H9 (cell line): ENCODE data around the gene TMEM9. TPM values are rescaled to one million over a fixed set of nuclear protein-coding genes. Genes with fewer than 3 reads are reported as not detected.

Source experiments
- DNase-seq: peaks from one replicate; pipeline ENCODE4 v3.0.0-alpha.2; 2017
- H2AFZ ChIP-seq: one replicate; pipeline ENCODE4 v1.6.1; 2013; ENCODE audit warnings: mild to moderate bottlenecking, low read length, control low read depth, moderate library complexity
- H2AK5ac ChIP-seq: 2 replicates; pipeline ENCODE4 v1.6.1; 2013; ENCODE audit warnings: low read length, control low read depth, mixed read lengths; ENCODE audit not compliant: insufficient read length
- H2BK120ac ChIP-seq: one replicate; pipeline ENCODE4 v1.6.1; 2013; ENCODE audit warnings: low read depth, mild to moderate bottlenecking, low read length, control low read depth, inconsistent platforms; ENCODE audit not compliant: poor library complexity, severe bottlenecking
- H2BK12ac ChIP-seq: 2 replicates; pipeline ENCODE4 v1.6.1; 2013; ENCODE audit warnings: low read length, control low read depth, mixed read lengths, low read depth; ENCODE audit not compliant: insufficient read length
- H2BK15ac ChIP-seq: 2 replicates; pipeline ENCODE4 v1.6.1; 2013; ENCODE audit warnings: low read depth, low read length, control low read depth
- H2BK20ac ChIP-seq: one replicate; pipeline ENCODE4 v1.6.1; 2013; ENCODE audit warnings: low read depth, mild to moderate bottlenecking, low read length, control low read depth, inconsistent platforms; ENCODE audit not compliant: poor library complexity, severe bottlenecking
- H2BK5ac ChIP-seq: 2 replicates; pipeline ENCODE4 v1.6.1; 2013; ENCODE audit warnings: low read length, control low read depth, mixed read lengths; ENCODE audit not compliant: insufficient read length
- H3K14ac ChIP-seq: 2 replicates; pipeline ENCODE4 v1.6.1; 2013; ENCODE audit warnings: low read length, control low read depth; ENCODE audit not compliant: insufficient read depth
- H3K18ac ChIP-seq: 2 replicates; pipeline ENCODE4 v1.6.1; 2013; ENCODE audit warnings: low read depth, mild to moderate bottlenecking, mixed read lengths, low read length, control low read depth; ENCODE audit not compliant: insufficient read length
- H3K23ac ChIP-seq: 2 replicates; pipeline ENCODE4 v1.6.1; 2013; ENCODE audit warnings: low read length, control low read depth, mixed read lengths, low read depth; ENCODE audit not compliant: insufficient read length
- H3K23me2 ChIP-seq: 2 replicates; pipeline ENCODE4 v1.6.1; 2013; ENCODE audit warnings: low read depth, mild to moderate bottlenecking, mixed read lengths, low read length, control low read depth; ENCODE audit not compliant: insufficient read length, poor library complexity, severe bottlenecking
- H3K27ac ChIP-seq: 2 replicates; pipeline ENCODE4 v1.5.1; 2013; ENCODE audit warnings: low read length, control low read depth, mixed read lengths, low read depth; ENCODE audit not compliant: insufficient read length
- H3K27me3 ChIP-seq: 2 replicates; pipeline ENCODE4 v1.6.1; 2013; ENCODE audit warnings: low read length, control low read depth, inconsistent platforms; ENCODE audit not compliant: insufficient read depth
- H3K4ac ChIP-seq: 2 replicates; pipeline ENCODE4 v1.6.1; 2013; ENCODE audit warnings: low read depth, mild to moderate bottlenecking, control low read depth, inconsistent platforms, low read length, moderate library complexity
- H3K4me1 ChIP-seq: 2 replicates; pipeline ENCODE4 v1.6.1; 2013; ENCODE audit warnings: low read length, control low read depth, inconsistent platforms; ENCODE audit not compliant: insufficient read depth
- H3K4me2 ChIP-seq: 2 replicates; pipeline ENCODE4 v1.6.1; 2013; ENCODE audit warnings: low read length, control low read depth, mixed read lengths; ENCODE audit not compliant: insufficient read length, insufficient read depth
- H3K56ac ChIP-seq: 2 replicates; pipeline ENCODE4 v1.6.1; 2013; ENCODE audit warnings: low read depth, mild to moderate bottlenecking, mixed read lengths, low read length, control low read depth; ENCODE audit not compliant: insufficient read length
- H3K79me1 ChIP-seq: 2 replicates; pipeline ENCODE4 v1.6.1; 2013; ENCODE audit warnings: low read depth, mild to moderate bottlenecking, moderate library complexity, low read length, control low read depth, inconsistent platforms; ENCODE audit not compliant: insufficient read depth, poor library complexity, severe bottlenecking
- H3K79me2 ChIP-seq: 2 replicates; pipeline ENCODE4 v1.6.1; 2013; ENCODE audit warnings: low read length, control low read depth, inconsistent platforms; ENCODE audit not compliant: insufficient read depth
- H3K9ac ChIP-seq: 2 replicates; pipeline ENCODE4 v1.6.1; 2013; ENCODE audit warnings: low read length, control low read depth, mixed read lengths; ENCODE audit not compliant: insufficient read length; ENCODE audit errors: extremely low read depth
- H3K9me3 ChIP-seq: one replicate; pipeline ENCODE4 v1.6.1; 2013; ENCODE audit warnings: low read depth, low read length, inconsistent platforms; ENCODE audit not compliant: control insufficient read depth
- H3T11ph ChIP-seq: one replicate; pipeline ENCODE4 v1.6.1; 2013; ENCODE audit warnings: mild to moderate bottlenecking, low read length, control low read depth, inconsistent platforms
- H4K20me1 ChIP-seq: one replicate; pipeline ENCODE4 v1.6.1; 2013; ENCODE audit not compliant: control insufficient read depth, insufficient read length, insufficient read depth
- H4K5ac ChIP-seq: 2 replicates; pipeline ENCODE4 v1.6.1; 2013; ENCODE audit warnings: low read depth, mild to moderate bottlenecking, mixed read lengths, low read length, control low read depth; ENCODE audit not compliant: insufficient read length
- H4K8ac ChIP-seq: replicated peaks from 2 replicates; pipeline ENCODE4 v1.6.1; 2013; ENCODE audit warnings: low read length, control low read depth, mixed read lengths, low read depth; ENCODE audit not compliant: insufficient read length
- H4K91ac ChIP-seq: 2 replicates; pipeline ENCODE4 v1.6.1; 2013; ENCODE audit warnings: low read depth, mild to moderate bottlenecking, moderate library complexity, mixed read lengths, low read length, control low read depth; ENCODE audit not compliant: insufficient read length
- H3K27ac Mint-ChIP-seq, 3 experiments: 2 replicates in 2 of 3; 3 replicates in 1 of 3; pipeline ENCODE4 v1.8.0; 2020 to 2021; ENCODE audit warnings: mixed read lengths in 3 of 3, mild to moderate bottlenecking in 1 of 3, moderate library complexity in 1 of 3
- H3K27me3 Mint-ChIP-seq: 2 replicates; pipeline ENCODE4 v1.8.0; 2021; ENCODE audit warnings: low read depth, mild to moderate bottlenecking, moderate library complexity, mixed read lengths
- H3K36me3 Mint-ChIP-seq, 3 experiments: 2 replicates in 2 of 3; 3 replicates in 1 of 3; pipeline ENCODE4 v1.8.0; 2020 to 2021; ENCODE audit warnings: low read depth in 3 of 3, mixed read lengths in 3 of 3; ENCODE audit not compliant: insufficient read depth in 1 of 3
- H3K4me1 Mint-ChIP-seq, 2 experiments: 2 replicates each; pipeline ENCODE4 v1.8.0; 2020; ENCODE audit warnings: mixed read lengths in 2 of 2
- H3K4me3 Mint-ChIP-seq, 2 experiments: 2 replicates in 1 of 2; 3 replicates in 1 of 2; pipeline ENCODE4 v1.8.0; 2020 to 2021; ENCODE audit warnings: mild to moderate bottlenecking in 2 of 2, mixed read lengths in 2 of 2, moderate library complexity in 1 of 2
- H3K9me3 Mint-ChIP-seq, 2 experiments: 2 replicates in 1 of 2; 3 replicates in 1 of 2; pipeline ENCODE4 v1.8.0; 2020; ENCODE audit warnings: mild to moderate bottlenecking in 2 of 2, mixed read lengths in 2 of 2, moderate library complexity in 1 of 2
- CTCF ChIP-seq: fragments of 200-600 bp; sonication (generic); conservative IDR thresholded peaks from 3 replicates; pipeline ENCODE4 v1.8.0; 2021; ENCODE audit warnings: antibody characterized with exemption, mild to moderate bottlenecking
- WGBS: extraction: QIAGEN DNeasy Blood & Tissue Kit; methylation state at CpG from one replicate; pipeline ENCODE4 v1.1.7; 2013; ENCODE audit warnings: missing lambda C conversion rate, low lambda C conversion rate, mixed read lengths; ENCODE audit not compliant: insufficient read length; ENCODE audit errors: extremely low coverage; 5-methylcytosine and 5-hydroxymethylcytosine counted together
- total RNA-seq: library from RNA; stranded (reverse); gene quantifications from 2 replicates; pipeline ENCODE4 v1.2.1, GENCODE V29; 2021

The TMEM9 gene
- total RNA-seq, 1 experiment from 2014 or later, result 93.4 TPM

- no peak overlapping the region for H3K56ac ChIP-seq
- no peak overlapping the region for H2BK12ac ChIP-seq
- no peak overlapping the region for H4K8ac ChIP-seq
- no CpG with 5 or more reads among the region's 4 CpGs for WGBS
- H3K27ac Mint-ChIP-seq, result peak overlapping the region in 1 of 3 experiments; percentile 12; a peak in 1 of 7 replicates
- no peak overlapping the region for H4K91ac ChIP-seq
- DNase-seq, result no peak
- H3K27ac ChIP-seq, result no peak overlapping the region
- no peaks in the 10 kb centered on the region for H3K79me1 ChIP-seq
- H3K4ac ChIP-seq, result no peak overlapping the region
- H3K23me2 ChIP-seq, result no peaks in the 10 kb centered on the region
- H3K4me3 Mint-ChIP-seq, result no peak overlapping the region; a peak in 1 of 5 replicates
- no peak overlapping the region for H2AFZ ChIP-seq
- no peak overlapping the region for H2BK15ac ChIP-seq
- H3K9ac ChIP-seq, result no peak overlapping the region
- no peaks in the 10 kb centered on the region for H3K4me1 ChIP-seq
- H2BK20ac ChIP-seq, result no peak overlapping the region
- H4K20me1 ChIP-seq, result no peaks in the 10 kb centered on the region
- no peak overlapping the region for H3K18ac ChIP-seq
- H3K36me3 Mint-ChIP-seq, result peaks cover 13 to 31% (median 23%) of the 10 kb centered on the region in 3 experiments
- no peak overlapping the region for H3K14ac ChIP-seq
- H3K9me3 ChIP-seq, result no peaks in the 10 kb centered on the region
- H3T11ph ChIP-seq, result no peak overlapping the region
- H3K4me2 ChIP-seq, result no peak overlapping the region
- H3K23ac ChIP-seq, result no peak overlapping the region
- H3K27me3 ChIP-seq, result no peaks in the 10 kb centered on the region
- no peaks in the 10 kb centered on the region; a peak in 1 of 5 replicates for H3K9me3 Mint-ChIP-seq
- H2BK120ac ChIP-seq, result no peak overlapping the region
- H3K27me3 Mint-ChIP-seq, result no peaks in the 10 kb centered on the region; the same call in 1 of the 2 replicates
- H2AK5ac ChIP-seq, result no peak overlapping the region
- no peaks in the 10 kb centered on the region for H3K79me2 ChIP-seq
- H2BK5ac ChIP-seq, result no peak overlapping the region
- H3K4me1 Mint-ChIP-seq, result peaks cover 11 to 14% of the 10 kb centered on the region in 2 experiments
- H4K5ac ChIP-seq, result no peak overlapping the region
- no peak for TF ChIP-seq CTCF
Observed at GRCh38 chr1:201131398-201131797, 22.9 kb downstream of the TMEM9 start.
